ENCODE results near the gene COL19A1. TPM values are rescaled to one million over a fixed set of nuclear protein-coding genes. Genes with fewer than 3 reads are reported as not detected.

Gene COL19A1
- total RNA-seq, 1 experiment from 2014 or later = not detected

DNA sequence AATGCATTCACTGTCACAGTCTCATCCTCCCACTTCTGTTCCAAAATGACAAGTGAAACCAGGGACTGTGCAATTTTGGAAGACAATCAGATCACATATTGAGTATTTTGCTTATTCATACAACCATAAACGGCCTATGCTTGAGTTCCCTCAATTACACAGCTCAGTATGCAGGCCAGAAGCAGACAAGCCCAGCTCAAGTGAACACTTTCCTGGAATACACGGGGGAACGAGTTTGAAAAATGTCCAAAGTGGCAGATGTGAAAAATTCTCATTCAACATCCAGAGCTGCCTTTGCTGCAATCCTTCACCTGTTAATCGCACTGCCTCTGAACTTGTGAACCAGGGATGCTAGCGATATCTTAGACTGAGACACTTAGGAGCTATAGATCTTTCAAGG, 246.4 kb downstream of the COL19A1 start:
- no peak overlapping the region for H3K4me3 ChIP-seq
- no peaks in the 10 kb centered on the region for H3K36me3 ChIP-seq (ENCODE audit: low read depth)
- H2AFZ ChIP-seq = no peak overlapping the region
- no peak overlapping the region for H3K27ac ChIP-seq
- intact Hi-C loops (cut with micrococcal nuclease; ENCODE audit: unreplicated experiment) = no loop called here
- no peaks in the 10 kb centered on the region for H3K79me2 ChIP-seq (ENCODE audit: low read depth)
- BruUV-seq (replicated peaks) = no TSS peak
- ChIA-PET POLR2A (ENCODE audit: unreplicated experiment) (no interaction called here), CTCF (no interaction called here)
- no peaks in the 10 kb centered on the region for H3K9me2 ChIP-seq (ENCODE audit: insufficient read depth)
- H3K27me3 ChIP-seq (ENCODE audit: insufficient read depth, low read depth) = no peaks in the 10 kb centered on the region
- DNase-seq = no peak
- H3K4me2 ChIP-seq = no peak overlapping the region
- no peaks in the 10 kb centered on the region for H4K20me1 ChIP-seq (ENCODE audit: insufficient read depth)
- H3K9me3 ChIP-seq (ENCODE audit: insufficient read depth, low read depth) = no peaks in the 10 kb centered on the region
- H3K4me1 ChIP-seq (replicated peaks; ENCODE audit: insufficient read depth) = no peaks in the 10 kb centered on the region
- H3F3A ChIP-seq (ENCODE audit: insufficient read depth, low read depth) = no peaks in the 10 kb centered on the region
- no peak for TF ChIP-seq EZH2 (IDR thresholded peaks at IDR 0.05; ENCODE audit: low read depth)

- TF ChIP-seq CTCF (conservative IDR thresholded peaks at IDR 0.05) = no peak
- Histone ChIP-seq H3K27me3 (ENCODE audit: insufficient read depth, low read depth) (no peaks in the 10 kb centered on the region), H3K79me2 (ENCODE audit: low read depth) (no peaks in the 10 kb centered on the region), H3K4me3 (no peak overlapping the region), H4K20me1 (ENCODE audit: insufficient read depth) (no peaks in the 10 kb centered on the region), H3K27ac (no peak overlapping the region), H3K9me2 (ENCODE audit: insufficient read depth) (no peaks in the 10 kb centered on the region), H3K36me3 (ENCODE audit: low read depth) (no peaks in the 10 kb centered on the region), H3K4me2 (no peak overlapping the region), H3K4me1 (replicated peaks; ENCODE audit: insufficient read depth) (no peaks in the 10 kb centered on the region), H3F3A (ENCODE audit: insufficient read depth, low read depth) (no peaks in the 10 kb centered on the region), H3K9me3 (ENCODE audit: insufficient read depth, low read depth) (no peaks in the 10 kb centered on the region), H2AFZ (no peak overlapping the region)
- CTCF ChIA-PET = no interaction called here
- BruUV-seq (replicated peaks) = no TSS peak
- intact Hi-C loops (cut with micrococcal nuclease; ENCODE audit: unreplicated experiment) = no loop called here
- POLR2A ChIA-PET (ENCODE audit: unreplicated experiment) = no interaction called here
- no peak for DNase-seq
These were observed 246.8 kb downstream of the COL19A1 start for GRCh38 chr6:70113171-70113570.

- H3K9me2 ChIP-seq (ENCODE audit: insufficient read depth) = no peaks in the 10 kb centered on the region
- no peak for TF ChIP-seq EZH2 (IDR thresholded peaks at IDR 0.05; ENCODE audit: low read depth)
- TF ChIP-seq CTCF (conservative IDR thresholded peaks at IDR 0.05) = no peak
- H3K9me3 ChIP-seq (ENCODE audit: insufficient read depth, low read depth) = no peaks in the 10 kb centered on the region
- DNase-seq = no peak
- no peak overlapping the region for H3K4me2 ChIP-seq
- intact Hi-C loops (cut with micrococcal nuclease; ENCODE audit: unreplicated experiment) = no loop called here
- ChIA-PET POLR2A (ENCODE audit: unreplicated experiment) (no interaction called here), CTCF (no interaction called here)
- no peaks in the 10 kb centered on the region for H4K20me1 ChIP-seq (ENCODE audit: insufficient read depth)
- no peaks in the 10 kb centered on the region for H3K79me2 ChIP-seq (ENCODE audit: low read depth)
- no peaks in the 10 kb centered on the region for H3K4me1 ChIP-seq (replicated peaks; ENCODE audit: insufficient read depth)
- H3K27me3 ChIP-seq (ENCODE audit: insufficient read depth, low read depth) = no peaks in the 10 kb centered on the region
- BruUV-seq (replicated peaks) = no TSS peak
- H3F3A ChIP-seq (ENCODE audit: insufficient read depth, low read depth) = no peaks in the 10 kb centered on the region
- no peaks in the 10 kb centered on the region for H3K36me3 ChIP-seq (ENCODE audit: low read depth)
- no peak overlapping the region for H2AFZ ChIP-seq
- H3K27ac ChIP-seq = no peak overlapping the region
- H3K4me3 ChIP-seq = no peak overlapping the region
These were observed 252.3 kb downstream of the COL19A1 start for GRCh38 chr6:70118670-70119069.

DNA sequence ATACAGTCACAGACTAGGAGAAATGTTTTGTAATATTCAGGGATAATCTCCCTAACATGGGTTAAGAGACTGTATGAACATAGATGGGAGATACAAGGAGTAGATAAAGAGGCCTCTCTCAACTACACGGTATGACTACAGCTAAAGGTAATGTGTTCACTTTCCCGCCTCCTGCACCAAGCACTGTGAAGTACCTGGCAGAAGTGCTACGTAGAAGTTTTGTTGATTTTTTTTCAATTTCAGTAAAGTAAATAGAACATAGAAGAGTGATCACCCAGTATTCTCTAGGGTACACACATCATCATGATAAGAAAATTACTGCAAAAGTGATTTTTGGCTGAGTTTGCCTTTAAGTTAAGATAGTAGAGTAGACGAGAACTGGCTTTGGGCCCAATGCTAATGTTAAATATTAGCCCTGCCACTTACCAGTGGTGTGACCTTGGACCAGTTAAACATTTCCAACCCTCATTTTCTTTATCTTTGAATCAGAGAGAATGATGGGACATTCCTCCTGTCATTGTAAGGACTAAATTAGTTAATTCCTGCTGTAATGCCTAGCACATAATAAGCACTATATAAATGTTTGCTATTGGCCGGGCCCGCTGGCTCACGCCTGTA, 253.0 kb downstream of the COL19A1 start:
- H3K27me3 ChIP-seq (ENCODE audit: insufficient read depth, low read depth) = no peaks in the 10 kb centered on the region
- POLR2A ChIA-PET (ENCODE audit: unreplicated experiment) = no interaction called here
- no peak for DNase-seq
- H3K79me2 ChIP-seq (ENCODE audit: low read depth) = no peaks in the 10 kb centered on the region
- no peak overlapping the region for H3K27ac ChIP-seq
- intact Hi-C loops (cut with micrococcal nuclease; ENCODE audit: unreplicated experiment) = no loop called here
- no peaks in the 10 kb centered on the region for H3F3A ChIP-seq (ENCODE audit: insufficient read depth, low read depth)
- CTCF ChIA-PET = no interaction called here
- H3K4me1 ChIP-seq (replicated peaks; ENCODE audit: insufficient read depth) = no peaks in the 10 kb centered on the region
- no peaks in the 10 kb centered on the region for H3K9me2 ChIP-seq (ENCODE audit: insufficient read depth)
- TF ChIP-seq EZH2 (IDR thresholded peaks at IDR 0.05; ENCODE audit: low read depth) (no peak), CTCF (conservative IDR thresholded peaks at IDR 0.05) (no peak)
- no peaks in the 10 kb centered on the region for H3K9me3 ChIP-seq (ENCODE audit: insufficient read depth, low read depth)
- H3K4me2 ChIP-seq = no peak overlapping the region
- H4K20me1 ChIP-seq (ENCODE audit: insufficient read depth) = no peaks in the 10 kb centered on the region
- no peaks in the 10 kb centered on the region for H3K36me3 ChIP-seq (ENCODE audit: low read depth)
- no peak overlapping the region for H2AFZ ChIP-seq
- H3K4me3 ChIP-seq = no peak overlapping the region
- no TSS peak for BruUV-seq (replicated peaks)

Measured in PC-9 (cell line).